Stimulated activated CD4-positive, alpha-beta T cell treated with anti-CD3 and anti-CD28 coated beads, Interleukin-12 subunit alpha, Interleukin-12 subunit beta, amount 100 ng/mL, for 4 hours (primary cell): ENCODE results near the gene SCUBE2.
A peak's percentile ranks its signal among the peaks of the same experiment; 100 is the strongest.

Experiments
- DNase-seq: peaks from one replicate; pipeline ENCODE4 v3.0.0-alpha.2; 2020

SCUBE2 gene

DNA sequence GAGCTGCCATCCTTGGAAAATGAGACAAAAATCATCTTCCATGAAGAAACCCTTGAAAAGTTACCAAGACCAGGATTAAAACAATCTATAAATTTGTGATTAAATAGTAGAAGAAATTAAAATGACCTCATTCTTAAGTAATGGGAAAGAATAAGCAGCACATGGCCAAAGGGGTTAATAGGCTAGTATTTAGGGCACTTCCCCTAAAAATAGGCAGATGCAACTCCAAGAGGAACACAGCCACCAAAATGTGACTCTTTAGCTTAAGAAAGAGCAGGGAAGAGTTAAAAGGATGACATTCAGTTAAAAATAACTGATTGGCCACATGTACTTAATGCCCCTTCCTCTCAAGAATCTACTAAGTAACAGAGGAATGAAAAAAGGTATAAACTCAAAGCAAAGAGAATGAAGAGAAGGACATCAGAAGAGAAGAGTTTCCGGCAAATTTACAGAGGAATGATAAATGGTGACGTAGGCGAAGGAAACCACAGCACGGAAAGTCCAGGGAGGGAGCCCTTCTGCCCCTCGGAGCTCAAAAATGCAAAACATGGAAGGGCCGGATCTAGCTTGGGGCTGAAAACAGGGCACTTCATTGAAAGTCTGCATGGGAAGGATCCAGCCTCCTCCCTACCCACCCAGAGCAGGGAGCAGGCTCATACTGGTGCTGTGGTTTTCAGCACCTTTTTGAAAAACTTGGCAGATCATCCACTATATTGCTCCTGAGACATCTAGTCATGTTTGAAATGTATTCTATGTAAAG is 17.8 kb downstream of the SCUBE2 start:
- DNase-seq, result no peak

DNA sequence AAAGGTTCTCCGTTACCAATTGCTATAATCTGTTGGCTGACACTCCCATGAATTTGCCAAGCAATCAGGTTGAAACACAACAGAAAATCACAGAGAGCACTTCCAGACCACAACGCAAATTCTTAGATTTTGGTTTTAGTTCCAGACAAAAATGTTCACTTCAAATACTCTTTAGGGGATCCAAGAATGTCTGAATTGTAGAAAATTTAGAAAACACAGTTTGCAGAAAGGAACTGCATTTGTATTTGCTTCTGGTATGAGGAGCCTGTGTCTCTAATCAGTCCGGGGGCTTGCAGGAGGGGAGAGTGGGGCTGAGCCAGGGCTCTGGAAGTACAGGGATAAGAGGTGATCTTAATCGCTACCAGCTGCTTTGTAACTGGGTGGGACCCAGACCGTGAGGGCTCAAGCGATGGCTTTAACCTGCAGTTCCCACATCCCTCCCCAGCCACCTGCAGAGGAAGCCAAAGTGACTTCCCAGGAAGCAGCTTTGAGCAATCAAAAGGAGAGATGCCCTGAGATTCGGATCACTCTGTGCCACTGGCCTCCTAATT is 18.7 kb downstream of the SCUBE2 start:
- DNase-seq, result no peak

DNA sequence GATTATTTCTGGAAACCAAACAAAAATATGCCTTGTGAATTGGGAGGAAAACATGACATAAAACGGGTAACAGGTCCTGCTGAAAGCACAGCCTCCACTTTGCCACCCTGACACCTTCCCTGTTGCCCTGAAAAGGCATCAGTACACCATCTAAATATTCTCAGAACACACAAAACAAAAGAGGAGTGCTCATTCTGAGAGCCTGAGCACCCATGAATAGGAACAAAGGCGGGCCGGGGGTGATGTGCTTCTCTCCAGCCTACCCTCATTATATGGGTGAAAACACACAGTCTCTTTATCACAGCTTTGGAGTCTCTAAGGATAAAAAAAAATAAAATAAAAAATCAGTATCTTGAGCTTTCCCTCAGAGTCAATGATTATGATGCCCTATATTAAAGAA is 19.7 kb downstream of the SCUBE2 start:
- DNase-seq, result no peak

DNA sequence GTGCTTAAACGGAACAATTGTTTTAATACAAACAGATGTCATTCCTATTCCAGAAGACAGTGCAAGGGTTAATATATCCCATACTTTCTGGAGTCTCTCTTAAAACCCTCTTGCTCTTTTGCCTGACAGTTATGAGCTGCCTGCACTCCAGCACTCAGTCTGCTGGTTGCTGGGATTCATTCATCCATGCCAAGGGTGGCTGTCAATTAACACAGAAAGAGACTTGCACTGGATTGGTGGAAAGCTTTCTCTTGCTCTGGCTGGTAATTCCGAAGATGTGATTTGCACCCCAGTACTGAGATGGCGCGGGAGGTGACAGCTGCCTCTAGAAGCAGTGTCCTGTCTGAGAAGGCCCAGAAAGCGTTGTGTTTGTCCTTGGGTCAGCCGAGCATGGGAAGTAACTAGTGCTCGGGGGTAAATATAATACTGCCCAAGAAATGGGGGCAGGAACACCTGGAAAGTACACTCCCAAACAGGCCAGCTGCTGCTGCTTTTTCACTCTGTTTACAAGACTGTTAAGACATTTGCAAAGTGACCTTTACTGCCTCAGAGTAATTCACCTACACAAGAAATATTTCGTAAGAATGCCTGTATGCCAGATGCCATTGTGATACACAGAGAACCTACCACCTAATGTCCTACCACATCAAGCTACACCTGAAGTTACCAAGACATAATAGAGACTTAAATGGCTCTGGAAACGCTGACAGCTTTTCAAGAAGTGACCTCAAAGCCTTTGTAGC is 20.5 kb downstream of the SCUBE2 start:
- DNase-seq, result no peak

DNA sequence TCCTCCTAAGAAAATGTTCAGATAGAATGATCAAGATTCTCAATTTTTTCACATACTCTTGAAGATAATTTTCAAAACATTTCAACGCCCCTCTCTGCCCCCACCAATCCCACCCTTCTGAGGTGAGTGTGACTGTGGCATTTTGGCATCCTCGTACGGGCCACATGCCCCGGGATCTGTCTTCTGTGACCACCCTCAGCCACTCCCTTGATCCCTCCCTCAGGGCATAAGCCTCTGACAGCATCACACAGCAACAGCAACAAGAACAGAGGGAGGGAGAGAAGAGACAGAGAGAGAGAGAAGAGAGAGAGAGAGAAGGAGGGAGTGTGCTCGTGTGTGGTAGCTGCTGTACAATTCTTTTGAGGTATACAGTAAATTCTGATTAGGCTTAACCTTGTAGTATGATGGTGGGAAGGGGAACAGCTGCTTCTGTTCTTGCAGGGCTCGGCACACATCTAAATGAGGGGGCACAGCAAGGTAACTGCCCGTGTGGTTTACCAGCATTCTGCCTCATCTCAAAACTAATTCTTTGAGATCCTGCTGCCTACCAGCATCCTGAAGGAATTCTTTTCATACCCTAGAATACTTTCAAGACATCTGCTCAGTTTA is 21.4 kb downstream of the SCUBE2 start:
- no peak for DNase-seq

DNA sequence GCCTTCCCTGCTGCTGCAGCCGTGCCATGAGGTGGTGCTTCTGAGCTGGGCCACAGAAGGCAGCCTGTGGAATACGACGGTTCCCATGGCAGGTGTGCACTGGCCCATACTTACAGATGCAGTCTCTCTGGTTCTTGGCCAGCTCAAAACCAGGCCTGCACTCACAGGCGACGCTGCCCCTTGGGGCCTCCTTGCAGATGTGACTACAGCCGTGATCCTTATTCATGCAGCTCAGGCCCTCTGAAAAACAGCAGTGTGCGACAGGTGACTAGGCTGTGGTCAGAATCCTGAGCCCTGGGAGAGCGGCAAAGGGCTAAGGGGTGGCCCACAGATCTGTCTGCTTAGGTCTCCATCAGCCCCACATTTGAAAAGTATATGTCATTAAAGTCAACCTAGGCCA is 22.1 kb downstream of the SCUBE2 start:
- DNase-seq, result no peak

DNA sequence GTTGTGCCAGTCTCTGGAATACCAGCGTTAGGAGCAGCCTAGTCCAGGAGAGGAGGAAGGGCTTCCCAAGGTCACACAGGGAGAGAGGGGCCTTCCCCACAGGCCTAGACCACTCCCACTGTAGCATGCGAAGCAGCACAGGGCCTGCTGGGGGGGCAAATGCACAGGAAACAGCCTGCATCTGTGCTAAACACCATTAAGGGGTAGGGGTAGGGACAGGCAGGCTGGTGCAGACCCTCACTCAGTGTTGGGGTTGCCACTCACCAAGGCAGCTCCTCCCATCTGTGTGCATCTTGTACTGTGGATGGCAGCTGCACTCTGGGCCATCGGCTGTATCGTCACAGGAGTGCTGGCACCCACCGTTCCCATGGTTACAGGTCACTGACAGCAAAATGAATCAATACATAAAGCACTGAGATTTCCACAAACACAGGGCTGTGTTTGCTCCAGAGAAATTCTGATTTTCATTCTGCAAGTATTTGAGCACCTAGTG is 24.9 kb downstream of the SCUBE2 start:
- no peak for DNase-seq

DNA sequence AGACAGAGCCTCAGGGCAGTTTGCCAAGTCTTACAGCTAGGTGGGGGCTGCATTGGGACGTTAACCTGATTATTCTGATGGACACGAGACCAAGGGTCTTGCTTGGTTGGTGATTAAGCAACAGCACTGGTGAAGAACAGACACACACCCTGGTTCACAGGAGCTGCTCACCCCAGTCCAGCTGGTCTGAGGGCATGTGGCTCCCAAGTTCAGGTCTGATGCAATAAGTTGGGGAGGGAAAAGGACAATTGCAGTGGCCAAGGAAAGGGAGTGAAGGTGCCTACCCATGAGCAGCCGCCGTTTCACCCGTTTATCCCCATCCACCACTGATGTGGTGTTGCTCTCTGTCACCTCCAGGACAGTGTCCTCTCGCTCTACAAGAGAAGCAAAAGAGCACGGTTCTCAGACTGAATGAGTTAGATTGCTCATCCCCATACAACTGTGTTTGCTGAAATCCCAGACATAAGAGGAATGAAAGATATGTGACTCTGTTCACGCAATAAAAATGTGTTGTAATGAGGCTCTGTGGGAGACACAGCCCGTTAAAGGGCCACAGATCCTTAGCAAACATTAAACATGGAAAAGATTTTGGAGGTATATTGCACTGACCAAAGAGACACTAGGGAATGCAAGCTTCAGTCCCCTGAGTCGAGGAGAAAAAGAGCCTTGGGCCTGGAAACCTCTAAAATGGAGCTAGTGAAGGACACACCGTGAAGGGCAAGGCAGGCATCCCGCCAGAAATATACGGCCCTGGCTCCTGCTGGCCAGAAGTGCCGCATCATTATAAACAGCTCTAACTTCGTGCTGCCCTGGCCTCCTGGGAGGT is 25.6 kb downstream of the SCUBE2 start:
- no peak for DNase-seq

DNA sequence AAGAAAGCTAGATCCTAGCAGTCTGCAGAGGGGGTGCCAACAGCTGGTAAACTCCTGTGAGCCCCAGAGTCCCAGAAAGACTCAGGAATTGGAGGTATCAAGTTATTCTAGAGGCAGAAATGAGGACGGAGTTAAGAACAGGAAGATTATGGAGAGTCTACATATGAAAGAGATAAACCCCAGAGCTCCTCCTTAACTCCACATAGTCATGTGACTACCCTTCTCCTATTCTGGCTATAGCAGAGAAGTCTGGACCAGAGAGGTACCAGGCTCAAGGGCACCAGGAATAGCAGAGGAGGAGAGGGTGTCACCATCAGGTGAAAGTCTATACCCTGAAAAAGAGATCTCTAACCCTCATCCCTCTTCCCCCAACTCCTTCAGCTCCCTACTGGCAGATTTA is 29.6 kb downstream of the SCUBE2 start:
- DNase-seq, result no peak

DNA sequence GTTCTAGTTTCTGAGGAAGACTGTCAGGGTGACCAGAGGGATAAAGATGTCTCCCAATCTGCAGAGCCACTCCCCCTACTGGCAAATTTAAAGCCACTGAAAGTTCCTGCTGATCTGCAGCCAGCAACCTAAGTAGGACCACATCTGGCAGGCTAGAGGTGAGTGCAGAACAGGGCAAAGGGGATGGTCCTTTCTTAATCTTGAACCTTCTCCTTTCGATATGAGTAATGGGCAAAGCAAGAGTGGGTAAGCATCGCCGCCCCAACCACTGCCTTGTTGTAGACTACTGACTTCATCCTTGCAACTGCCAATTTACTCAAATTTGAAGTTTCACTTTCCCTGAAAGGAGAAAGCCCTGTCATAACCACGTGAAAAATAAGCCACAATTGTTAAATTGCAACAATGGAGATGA is 30.7 kb downstream of the SCUBE2 start:
- DNase-seq, result peak; percentile 26

DNA sequence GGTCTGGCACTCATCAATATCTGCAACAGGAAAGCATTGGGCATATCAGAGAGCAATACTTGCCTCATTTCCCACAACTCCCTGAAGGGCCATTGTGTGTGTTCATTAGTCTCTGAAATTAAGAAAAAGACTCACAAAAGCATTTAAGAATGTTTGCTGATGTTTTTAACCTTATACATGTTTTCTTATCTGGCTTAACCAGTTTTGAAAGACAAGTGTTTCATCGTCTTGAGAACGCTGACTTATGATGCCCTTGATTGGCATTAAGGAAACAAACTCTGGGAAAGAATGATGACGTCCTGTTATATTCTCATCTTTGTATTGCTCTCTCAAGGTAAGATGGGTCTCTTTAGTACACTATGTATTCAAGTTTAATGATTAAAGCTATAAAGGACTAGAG is 32.0 kb downstream of the SCUBE2 start:
- DNase-seq, result no peak

DNA sequence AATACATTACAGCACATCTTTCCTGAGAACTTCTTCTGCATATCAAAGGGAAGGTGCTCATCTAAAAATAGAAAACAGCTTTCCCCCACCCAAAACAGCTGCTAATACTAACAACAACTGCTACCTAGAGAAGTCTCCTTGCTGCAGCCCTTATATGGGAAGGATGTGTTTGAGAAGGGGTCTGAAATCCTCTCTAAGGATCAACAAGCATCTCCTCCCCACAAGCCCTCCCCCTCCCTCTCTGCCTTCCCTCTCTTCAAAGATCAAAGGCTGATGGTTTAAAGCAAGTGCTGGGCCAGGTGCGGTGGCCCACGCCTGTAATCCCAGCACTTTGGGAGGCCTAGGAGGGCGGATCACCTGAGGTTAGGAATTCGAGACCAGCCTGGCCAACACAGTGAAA is 33.5 kb downstream of the SCUBE2 start:
- no peak for DNase-seq

DNA sequence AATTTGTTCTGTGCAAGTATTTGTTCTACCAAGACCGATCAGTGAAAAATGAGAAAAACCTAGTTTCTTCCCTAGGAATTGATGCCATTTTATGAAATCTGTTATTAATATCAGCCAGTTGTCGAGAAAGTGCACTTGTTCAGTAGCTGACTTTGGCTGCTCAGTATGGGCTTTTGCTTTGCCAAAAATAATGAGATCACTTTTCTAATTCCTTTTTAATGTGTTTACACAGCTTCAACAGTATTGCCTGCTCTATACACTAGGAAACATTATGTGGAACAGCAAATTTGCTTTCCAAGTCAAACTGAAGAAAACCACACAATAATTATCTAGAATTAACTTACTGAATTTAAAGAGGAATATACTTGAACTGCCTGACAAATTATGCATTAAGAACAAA is 34.4 kb downstream of the SCUBE2 start:
- no peak for DNase-seq

DNA sequence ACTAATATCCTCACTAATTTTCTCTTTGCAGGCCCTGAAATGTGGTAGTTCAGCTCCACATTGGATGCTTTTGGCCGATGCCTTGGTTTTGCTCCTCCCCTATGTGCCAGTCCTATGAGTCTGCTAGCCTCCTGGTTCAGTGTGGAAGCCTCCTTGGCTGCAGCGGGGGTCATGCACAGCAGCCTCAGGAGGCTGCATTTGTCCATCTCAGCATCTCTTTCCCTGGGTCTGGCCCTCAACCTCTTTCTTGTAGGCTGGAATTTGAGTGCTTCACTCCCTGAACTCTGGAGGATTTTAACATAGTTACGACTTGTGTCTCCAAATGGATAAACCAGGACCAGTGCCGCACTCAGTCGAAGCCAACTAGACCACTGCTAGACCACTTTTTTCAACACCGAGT is 34.9 kb downstream of the SCUBE2 start:
- DNase-seq, result no peak

DNA sequence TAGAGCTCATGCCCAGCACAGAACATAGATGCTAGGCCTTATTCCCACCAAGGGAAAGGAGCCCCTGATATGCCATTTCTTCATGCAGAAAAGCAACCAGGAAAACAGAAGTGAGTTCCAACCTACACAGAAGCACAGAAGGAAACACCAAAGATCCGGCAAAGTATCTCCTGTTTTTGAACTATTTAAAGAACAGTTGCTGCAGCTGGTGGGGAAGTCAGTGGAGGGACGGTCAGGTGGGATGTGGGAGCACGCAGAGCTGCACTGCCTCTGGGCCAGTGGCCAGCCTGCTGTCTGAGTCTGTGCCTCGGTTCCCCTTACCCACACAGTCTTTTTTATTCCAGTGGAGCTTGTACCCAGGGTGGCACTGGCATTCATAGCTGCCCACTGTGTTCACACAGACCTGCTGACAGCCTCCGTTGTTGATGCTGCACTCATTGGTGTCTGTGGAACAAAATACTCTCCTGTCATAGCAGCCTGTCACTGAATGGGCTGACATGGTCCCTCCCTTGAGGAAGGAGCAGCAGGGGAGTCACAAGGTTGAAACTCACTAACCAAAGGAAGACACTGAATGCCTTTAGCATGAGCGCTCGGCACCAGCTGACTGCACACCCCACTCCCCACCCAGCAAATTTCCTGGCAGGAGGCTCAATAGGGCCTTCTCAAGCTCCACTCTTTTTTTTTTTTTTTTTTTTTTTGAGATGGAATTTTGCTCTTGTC is 37.9 kb downstream of the SCUBE2 start:
- DNase-seq, result no peak

DNA sequence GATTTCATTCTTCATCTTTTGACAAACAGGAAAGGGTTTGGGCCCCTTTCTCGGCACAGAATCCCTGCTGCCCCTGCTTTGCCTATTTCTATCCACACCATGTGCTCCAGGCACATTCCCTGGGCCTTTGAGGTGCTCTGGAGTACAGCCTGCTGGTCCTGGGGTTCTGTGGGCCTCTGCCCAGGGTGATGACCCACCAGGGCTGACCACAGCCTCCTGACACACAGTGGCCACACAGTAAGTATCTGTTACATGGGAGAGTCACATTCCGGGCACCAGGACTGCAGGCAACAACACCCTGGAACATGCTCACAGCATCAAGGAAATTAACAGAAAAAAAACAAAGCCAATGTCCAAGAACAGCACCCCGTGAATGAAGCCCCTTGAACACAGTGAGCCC is 39.1 kb downstream of the SCUBE2 start:
- DNase-seq, result no peak

DNA sequence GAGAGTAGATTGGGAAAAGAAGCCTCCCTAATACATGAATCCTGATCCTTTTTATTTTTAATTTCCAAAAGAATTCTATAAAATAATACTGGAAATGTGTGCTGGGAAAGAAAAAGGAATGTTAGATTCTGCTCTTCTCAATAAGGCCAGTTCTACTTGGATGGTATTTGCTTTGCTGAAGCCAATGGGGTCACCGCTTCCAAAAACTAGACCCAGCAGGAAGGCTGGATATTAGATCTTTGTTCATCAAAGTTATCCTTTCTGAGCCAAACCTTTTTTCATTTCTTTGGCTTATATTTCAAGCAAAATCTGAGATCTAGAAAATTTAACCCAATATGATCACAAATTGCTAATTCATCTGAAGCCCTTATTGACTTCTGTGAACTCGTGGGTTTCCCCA is 41.4 kb downstream of the SCUBE2 start:
- no peak for DNase-seq

DNA sequence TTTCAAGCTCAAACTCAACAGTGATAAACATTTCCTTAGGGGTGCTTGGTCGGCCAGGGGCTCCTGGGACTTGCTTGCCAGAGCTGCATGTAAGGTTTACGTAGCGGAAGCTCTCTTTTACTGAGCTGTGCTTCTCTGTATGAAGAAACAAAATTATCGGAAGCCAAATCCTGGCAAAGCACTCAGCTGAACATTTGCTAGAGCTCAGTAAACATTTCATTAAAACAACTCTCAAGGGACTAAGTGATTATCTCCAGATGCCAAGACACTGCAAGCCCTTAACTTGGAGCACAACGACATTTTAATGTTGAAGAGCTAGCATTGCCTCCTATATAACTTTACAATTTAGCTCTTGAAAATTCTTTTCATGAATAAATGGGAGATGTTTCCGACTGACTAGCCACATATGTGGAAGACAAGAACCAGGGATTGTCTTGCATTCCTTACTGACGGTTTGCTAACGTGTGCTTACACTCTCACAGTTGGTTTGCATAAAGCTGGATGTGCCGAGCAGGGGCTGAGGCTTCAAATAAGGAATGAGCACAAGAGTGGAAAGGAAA is 43.4 kb downstream of the SCUBE2 start:
- no peak for DNase-seq

DNA sequence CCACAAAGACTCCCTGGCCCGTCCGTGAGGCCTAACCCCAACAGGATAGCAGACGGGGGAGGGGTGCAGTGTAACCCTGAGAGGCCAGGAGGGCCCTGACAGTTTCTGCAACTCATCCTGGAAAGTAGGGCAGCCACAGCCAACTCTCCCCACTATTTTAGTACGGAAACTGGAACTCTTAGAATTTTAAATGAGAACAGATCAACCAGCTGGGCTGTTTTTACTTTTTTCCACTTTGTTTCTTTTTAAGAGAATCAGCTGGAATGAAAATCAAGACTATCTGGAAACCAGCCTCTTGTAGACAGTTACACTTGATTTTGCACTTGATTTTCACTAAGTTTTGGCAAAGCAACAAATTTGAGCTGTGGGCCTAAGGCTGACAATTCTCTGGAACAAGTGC is 44.9 kb downstream of the SCUBE2 start:
- no peak for DNase-seq

DNA sequence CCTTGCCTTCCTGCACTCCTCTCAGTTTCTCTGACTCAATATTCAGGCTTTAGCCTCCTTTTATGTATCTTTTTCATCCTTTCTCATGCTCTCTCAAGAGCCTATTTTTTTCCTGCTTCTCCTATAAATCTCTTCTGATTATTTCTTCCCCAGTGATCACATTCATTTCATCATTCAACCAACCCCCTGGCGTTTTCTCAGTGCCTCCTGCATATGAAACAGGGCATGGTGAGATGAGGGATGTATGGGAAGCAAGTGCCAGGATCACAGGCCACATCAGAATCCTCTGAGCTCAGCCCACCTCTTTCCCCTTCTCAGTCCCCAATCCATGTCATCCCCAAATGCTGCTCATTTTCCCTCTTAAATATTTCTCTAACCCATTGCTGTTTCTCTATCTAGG is 48.9 kb downstream of the SCUBE2 start:
- DNase-seq, result no peak

DNA sequence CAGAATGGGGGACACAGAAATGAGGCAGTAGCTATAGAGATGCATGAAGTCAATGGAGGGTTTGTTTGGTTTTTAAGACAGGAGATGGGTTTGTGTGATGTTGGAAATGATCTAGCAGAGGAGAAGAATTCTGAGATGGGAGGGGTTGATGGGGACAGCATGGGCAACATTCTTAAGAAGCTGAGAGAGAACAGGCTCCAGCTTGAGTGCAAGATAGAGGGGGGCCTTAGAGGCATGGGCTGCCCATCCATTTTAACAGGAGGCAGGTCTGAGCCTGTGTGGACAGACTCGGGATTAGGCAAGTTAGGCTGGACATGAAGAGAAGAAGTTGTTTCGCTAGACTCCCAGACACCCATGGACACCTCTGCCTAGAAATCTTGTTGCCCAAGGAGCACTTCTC is 49.7 kb downstream of the SCUBE2 start:
- DNase-seq, result no peak

DNA sequence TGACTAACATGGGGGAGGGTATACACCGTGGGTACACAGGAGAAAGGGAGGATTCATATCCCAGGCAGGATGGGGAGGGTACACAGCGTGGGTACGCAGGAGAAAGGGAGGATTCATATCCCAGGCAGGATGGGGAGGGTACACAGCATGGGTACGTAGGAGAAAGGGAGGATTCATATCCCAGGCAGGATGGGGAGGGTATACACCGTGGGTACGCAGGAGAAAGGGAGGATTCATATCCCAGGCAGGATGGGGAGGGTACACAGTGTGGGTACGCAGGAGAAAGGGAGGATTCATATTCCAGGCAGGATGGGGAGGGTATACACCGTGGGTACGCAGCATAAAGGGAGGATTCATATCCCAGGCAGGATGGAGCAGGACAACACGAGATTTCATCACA is 51.0 kb downstream of the SCUBE2 start:
- DNase-seq, result no peak
